Transverse colon (tissue), 4 donors: Measurements from ENCODE around the gene AP3B1. TPM values are rescaled to one million over a fixed set of nuclear protein-coding genes. Genes with fewer than 3 reads are reported as not detected.

Experiments
- DNase-seq: peaks from one replicate; pipeline ENCODE4 v3.0.0-alpha.2; 2019
- H3K27ac ChIP-seq, 4 donors: fragments of 200-600 bp; sonication (generic); 2 replicates each; pipeline ENCODE4 v1.5.1; 2016 to 2018; ENCODE audit warnings: inconsistent platforms in 4 of 4
- H3K27me3 ChIP-seq: fragments of 200-600 bp; sonication (generic); 2 replicates; pipeline ENCODE4 v1.5.1; 2017; ENCODE audit warnings: inconsistent platforms
- H3K36me3 ChIP-seq, 4 donors: fragments of 200-600 bp; sonication (generic); 2 replicates each; pipeline ENCODE4 v1.5.1; 2017 to 2019; ENCODE audit warnings: inconsistent platforms in 4 of 4
- H3K4me1 ChIP-seq, 4 donors: fragments of 200-600 bp; sonication (generic); 2 replicates each; pipeline ENCODE4 v1.5.1; 2017 to 2020; ENCODE audit warnings: inconsistent platforms in 4 of 4
- H3K4me3 ChIP-seq, 4 donors: fragments of 200-600 bp; sonication (generic); 1 replicate in 1 of 4; 2 replicates in 3 of 4; pipeline versions ENCODE4 v1.5.1 to v1.6.1; 2017 to 2019; ENCODE audit warnings: inconsistent platforms in 4 of 4
- H3K9me3 ChIP-seq, 2 donors: fragments of 200-600 bp; sonication (generic); 2 replicates each; pipeline ENCODE4 v1.5.1; 2017 to 2019; ENCODE audit warnings: inconsistent platforms in 2 of 2
- CTCF ChIP-seq, 5 experiments: fragments of 200-600 bp in 3 of 5; fragments of 450-650 bp in 2 of 5; sonication (generic) in 3 of 5; IDR thresholded peaks; 1 replicate in 2 of 5; 2 replicates in 3 of 5; pipeline ENCODE4 v1.5.1; 2016 to 2017; ENCODE audit warnings: antibody characterized with exemption in 5 of 5, inconsistent platforms in 3 of 5, mild to moderate bottlenecking in 2 of 5, moderate library complexity in 1 of 5
- EP300 ChIP-seq: sonication (generic); formaldehyde crosslinking; IDR thresholded peaks from one replicate; pipeline ENCODE4 v1.6.1; 2017; ENCODE audit warnings: antibody characterized with exemption, low read depth
- POLR2A ChIP-seq: fragments of 450-650 bp; IDR thresholded peaks from one replicate; pipeline ENCODE4 v1.6.1; 2016; ENCODE audit warnings: antibody characterized with exemption, mild to moderate bottlenecking, moderate library complexity
- POLR2AphosphoS5 ChIP-seq, 3 donors: sonication (generic); formaldehyde crosslinking; IDR thresholded peaks; one replicate each; pipeline ENCODE4 v1.6.1; 2016; ENCODE audit warnings: antibody characterized with exemption in 3 of 3
- WGBS, 2 donors: methylation state at CpG; one replicate each; pipeline ENCODE4 v1.1.5; 2018; ENCODE audit warnings: low coverage in 1 of 2; 5-methylcytosine and 5-hydroxymethylcytosine counted together
- in situ Hi-C, 4 donors: fragments of 200-750 bp; cut with MboI; loops; one replicate each; pipeline versions ENCODE4 v1.15.0 to v1.15.1; 2017; ENCODE audit warnings: low sequenced_read_pairs in 3 of 4, low pct_ligation_motif_present in 1 of 4, low pct_unique_long_range_greater_than_20kb in 1 of 4
- intact Hi-C: fragments of 100-400 bp; cut with DNase I; formaldehyde crosslinking; loops from one replicate; pipeline ENCODE4 v1.15.1; 2023; ENCODE audit warnings: low total_unique reads
- total RNA-seq, 4 donors: library from RNA; depleted of rRNA; stranded (reverse); fragments of >200 nt; gene quantifications; one replicate each; pipeline ENCODE4 v1.1.0, GENCODE V29; 2016

Gene AP3B1
- total RNA-seq, 4 donors from 2014 or later: 45.7 to 61.3 (median 53.4) TPM

GRCh38 chr5:78157001-78157400 lies 137.5 kb downstream of the AP3B1 start:
- DNase-seq: no peak
- no peaks in the 10 kb centered on the region for H3K4me1 ChIP-seq
- H3K27me3 ChIP-seq: no peaks in the 10 kb centered on the region
- peaks cover 0 to 30% (median 16%) of the 10 kb centered on the region in 4 donors for H3K36me3 ChIP-seq
- in situ Hi-C loops: no loop called here
- no peak overlapping the region for H3K27ac ChIP-seq
- WGBS, 2 donors: 100% methylated on average over 1 of the region's 1 CpG; no CpG with 5 or more reads in 1 of the 2 donors
- intact Hi-C loops: no loop called here
- no peaks in the 10 kb centered on the region for H3K9me3 ChIP-seq
- no peak overlapping the region for H3K4me3 ChIP-seq
- TF ChIP-seq POLR2A (no peak), CTCF (IDR thresholded peaks at IDR 0.05) (no peak), POLR2AphosphoS5 (IDR thresholded peaks at IDR 0.05) (no peak), EP300 (no peak)

- in situ Hi-C loops: no loop called here
- DNase-seq: no peak
- no peaks in the 10 kb centered on the region for H3K27me3 ChIP-seq
- H3K4me1 ChIP-seq: no peaks in the 10 kb centered on the region
- H3K9me3 ChIP-seq: no peaks in the 10 kb centered on the region
- intact Hi-C loops: no loop called here
- TF ChIP-seq EP300 (no peak), POLR2A (no peak), CTCF (IDR thresholded peaks at IDR 0.05) (no peak), POLR2AphosphoS5 (IDR thresholded peaks at IDR 0.05) (no peak)
- H3K4me3 ChIP-seq: no peak overlapping the region
- H3K36me3 ChIP-seq: peaks cover 0 to 26% (median 10%) of the 10 kb centered on the region in 4 donors
- H3K27ac ChIP-seq: no peak overlapping the region
- 75 to 90% methylated on average over 2 of the region's 3 CpGs for whole genome bisulfite sequencing, 2 donors
These were observed 142.8 kb downstream of the AP3B1 start for GRCh38 chr5:78151594-78152271.

GRCh38 chr5:78137290-78137689 lies 157.2 kb downstream of the AP3B1 start:
- H3K4me3 ChIP-seq: no peak overlapping the region
- H3K36me3 ChIP-seq: peaks cover 0 to 22% (median 3%) of the 10 kb centered on the region in 4 donors
- H3K27me3 ChIP-seq: no peaks in the 10 kb centered on the region
- TF ChIP-seq POLR2AphosphoS5 (IDR thresholded peaks at IDR 0.05): no peak
- TF ChIP-seq EP300: no peak
- TF ChIP-seq CTCF (IDR thresholded peaks at IDR 0.05): no peak
- TF ChIP-seq POLR2A: no peak
- DNase-seq: no peak
- in situ Hi-C loops: no loop called here
- H3K9me3 ChIP-seq: no peaks in the 10 kb centered on the region
- H3K4me1 ChIP-seq: no peaks in the 10 kb centered on the region
- intact Hi-C loops: no loop called here
- no peak overlapping the region for H3K27ac ChIP-seq
- WGBS, 2 donors: 63 to 66% methylated on average over 1 of the region's 1 CpG

- 89% methylated on average over 1 of the region's 1 CpG for WGBS, 2 donors
- intact Hi-C loops: no loop called here
These were observed 161.1 kb downstream of the AP3B1 start for GRCh38 chr5:78133423-78133822.

More at GRCh38 chr5:78133423-78133822, 161.1 kb downstream of the AP3B1 start:
- no peak for TF ChIP-seq EP300
- no peak for TF ChIP-seq CTCF (IDR thresholded peaks at IDR 0.05)
- no peak for TF ChIP-seq POLR2A
- TF ChIP-seq POLR2AphosphoS5 (IDR thresholded peaks at IDR 0.05): no peak
- Histone ChIP-seq H3K4me1 (no peaks in the 10 kb centered on the region), H3K36me3 (peaks cover 0 to 5% (median 0%) of the 10 kb centered on the region in 4 donors), H3K27me3 (no peaks in the 10 kb centered on the region), H3K27ac (no peak overlapping the region), H3K9me3 (no peaks in the 10 kb centered on the region), H3K4me3 (no peak overlapping the region)
- in situ Hi-C loops: no loop called here
- no peak for DNase-seq
